Keratinocyte (primary cell): Measurements from ENCODE around the gene LINC00237. TPM values are rescaled to one million over a fixed set of nuclear protein-coding genes. Genes with fewer than 3 reads are reported as not detected.

Source experiments
- DNase-seq: peaks from one replicate; pipeline ENCODE4 v3.0.0-alpha.2; 2011; ENCODE audit warnings: low read depth, missing footprints, low spot score
- FAIRE-seq: peaks from 2 replicates; lab custom pipeline; 2011; peaks lifted over from hg19 to GRCh38; lab: Jason Lieb, UNC
- H2AFZ ChIP-seq: 2 replicates; pipeline ENCODE4 v1.6.0; 2012; ENCODE audit warnings: low read length, control low read depth, inconsistent platforms; ENCODE audit not compliant: control insufficient read depth
- H3K27ac ChIP-seq: 2 replicates; pipeline ENCODE4 v1.5.1; 2011; ENCODE audit warnings: low read length; ENCODE audit not compliant: control insufficient read depth, insufficient read depth
- H3K27me3 ChIP-seq: 3 replicates; pipeline ENCODE4 v1.6.0; 2011; ENCODE audit warnings: low read length; ENCODE audit not compliant: control insufficient read depth, insufficient read depth; ENCODE audit errors: extremely low read depth
- H3K36me3 ChIP-seq, 2 experiments: 2 replicates in 1 of 2; 3 replicates in 1 of 2; pipeline ENCODE4 v1.5.1; 2011; ENCODE audit warnings: low read length in 2 of 2, mild to moderate bottlenecking in 1 of 2; ENCODE audit not compliant: control insufficient read depth in 2 of 2, insufficient read depth in 2 of 2; ENCODE audit errors: extremely low read depth in 1 of 2
- H3K4me1 ChIP-seq: 3 replicates; pipeline ENCODE4 v1.5.1; 2011; ENCODE audit warnings: low read length; ENCODE audit not compliant: control insufficient read depth, insufficient read depth; ENCODE audit errors: extremely low read depth
- H3K4me2 ChIP-seq: 3 replicates; pipeline ENCODE4 v1.6.0; 2011; ENCODE audit warnings: low read depth, low read length; ENCODE audit not compliant: control insufficient read depth, insufficient read depth; ENCODE audit errors: extremely low read depth
- H3K4me3 ChIP-seq, 3 experiments: fragments of 200-600 bp in 1 of 3; sonication (generic) in 1 of 3; 2 replicates in 2 of 3; 3 replicates in 1 of 3; pipeline ENCODE4 v1.5.1; 2011 to 2016; ENCODE audit warnings: low read length in 3 of 3, mild to moderate bottlenecking in 3 of 3, control low read depth in 2 of 3, inconsistent platforms in 1 of 3, low read depth in 1 of 3, mixed read lengths in 1 of 3, mixed run types in 1 of 3, moderate library complexity in 1 of 3; ENCODE audit not compliant: control insufficient read depth in 2 of 3, insufficient read depth in 2 of 3; ENCODE audit errors: extremely low read depth in 1 of 3
- H3K79me2 ChIP-seq: 2 replicates; pipeline ENCODE4 v1.6.0; 2012; ENCODE audit warnings: low read length; ENCODE audit not compliant: control insufficient read depth, insufficient read depth
- H3K9ac ChIP-seq: 3 replicates; pipeline ENCODE4 v1.6.0; 2011; ENCODE audit warnings: low read length; ENCODE audit not compliant: control insufficient read depth, insufficient read depth; ENCODE audit errors: extremely low read depth
- H3K9me1 ChIP-seq: 3 replicates; pipeline ENCODE4 v1.6.0; 2011; ENCODE audit warnings: low read length; ENCODE audit not compliant: control insufficient read depth, insufficient read depth; ENCODE audit errors: extremely low read depth
- H3K9me3 ChIP-seq: 2 replicates; pipeline ENCODE4 v1.5.1; 2012; ENCODE audit warnings: low read depth, low read length; ENCODE audit not compliant: control insufficient read depth
- H4K20me1 ChIP-seq: 3 replicates; pipeline ENCODE4 v1.6.0; 2011; ENCODE audit warnings: low read length; ENCODE audit not compliant: control insufficient read depth, insufficient read depth; ENCODE audit errors: extremely low read depth
- EZH2 ChIP-seq: IDR thresholded peaks from one replicate; pipeline ENCODE4 v1.6.1; 2012; ENCODE audit warnings: inconsistent platforms, mild to moderate bottlenecking, low read length, moderate library complexity
- dilution Hi-C: fragments of 300-500 bp; cut with MboI; formaldehyde crosslinking; loops from one replicate; pipeline ENCODE4 v1.7.0; 2020; ENCODE audit warnings: low sequenced_read_pairs; ENCODE audit not compliant: extremely low pct_ligation_motif_present
- polyA plus RNA-seq, 5 experiments: library from polyadenylated mRNA; depleted of rRNA in 3 of 5; stranded (reverse) in 3 of 5; stranded (forward) in 1 of 5; unstranded in 1 of 5; fragments of >200 nt; gene quantifications; 1 replicate in 1 of 5; 2 replicates in 3 of 5; 3 replicates in 1 of 5; pipeline versions ENCODE4 v1.2.1 to v1.2.3, GENCODE V29; 2011 to 2012; ENCODE audit warnings: missing spikeins in 2 of 5, low read depth in 1 of 5, low replicate concordance in 1 of 5
- TF ChIP-seq, protein P1 (sequence below), 3 experiments: IDR thresholded peaks in 1 of 3; conservative IDR thresholded peaks in 1 of 3; optimal IDR thresholded peaks in 1 of 3; 2 replicates in 2 of 3; 3 replicates in 1 of 3; pipeline versions ENCODE3 to v1.5.1; 2011; ENCODE audit warnings: low read length in 3 of 3, mild to moderate bottlenecking in 3 of 3, moderate library complexity in 2 of 3, control low read depth in 1 of 3, inconsistent platforms in 1 of 3; ENCODE audit not compliant: insufficient read depth in 2 of 3; ENCODE audit errors: extremely low read depth in 1 of 3

The LINC00237 gene
- polyA plus RNA-seq, 1 donor (not counting 4 experiments of a cell fraction or from before 2014, with no cell fraction given): not detected

- Histone ChIP-seq H3K4me1 (no peaks in the 10 kb centered on the region), H2AFZ (no peak overlapping the region), H3K4me2 (no peak overlapping the region), H3K9ac (no peak overlapping the region), H3K36me3 (no peaks in the 10 kb centered on the region), H4K20me1 (no peaks in the 10 kb centered on the region), H3K27ac (no peak overlapping the region), H3K27me3 (no peaks in the 10 kb centered on the region), H3K4me3 (no peak overlapping the region), H3K9me3 (no peaks in the 10 kb centered on the region), H3K9me1 (no peaks in the 10 kb centered on the region), H3K79me2 (no peaks in the 10 kb centered on the region)
- TF ChIP-seq, protein P1, sequence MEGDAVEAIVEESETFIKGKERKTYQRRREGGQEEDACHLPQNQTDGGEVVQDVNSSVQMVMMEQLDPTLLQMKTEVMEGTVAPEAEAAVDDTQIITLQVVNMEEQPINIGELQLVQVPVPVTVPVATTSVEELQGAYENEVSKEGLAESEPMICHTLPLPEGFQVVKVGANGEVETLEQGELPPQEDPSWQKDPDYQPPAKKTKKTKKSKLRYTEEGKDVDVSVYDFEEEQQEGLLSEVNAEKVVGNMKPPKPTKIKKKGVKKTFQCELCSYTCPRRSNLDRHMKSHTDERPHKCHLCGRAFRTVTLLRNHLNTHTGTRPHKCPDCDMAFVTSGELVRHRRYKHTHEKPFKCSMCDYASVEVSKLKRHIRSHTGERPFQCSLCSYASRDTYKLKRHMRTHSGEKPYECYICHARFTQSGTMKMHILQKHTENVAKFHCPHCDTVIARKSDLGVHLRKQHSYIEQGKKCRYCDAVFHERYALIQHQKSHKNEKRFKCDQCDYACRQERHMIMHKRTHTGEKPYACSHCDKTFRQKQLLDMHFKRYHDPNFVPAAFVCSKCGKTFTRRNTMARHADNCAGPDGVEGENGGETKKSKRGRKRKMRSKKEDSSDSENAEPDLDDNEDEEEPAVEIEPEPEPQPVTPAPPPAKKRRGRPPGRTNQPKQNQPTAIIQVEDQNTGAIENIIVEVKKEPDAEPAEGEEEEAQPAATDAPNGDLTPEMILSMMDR (optimal IDR thresholded peaks at IDR 0.05 in 1 of 3, IDR thresholded peaks at IDR 0.05 in 1 of 3, conservative IDR thresholded peaks at IDR 0.05 in 1 of 3; ENCODE audit: extremely low read depth in 1 of 3, insufficient read depth in 2 of 3, low read length in 3 of 3): no peak
- TF ChIP-seq EZH2: no peak
- DNase-seq (no peak), FAIRE-seq (no peak)
- dilution Hi-C loops: no loop called here
These were observed 30.1 kb downstream of the LINC00237 start for GRCh38 chr20:21076073-21076472.

DNA sequence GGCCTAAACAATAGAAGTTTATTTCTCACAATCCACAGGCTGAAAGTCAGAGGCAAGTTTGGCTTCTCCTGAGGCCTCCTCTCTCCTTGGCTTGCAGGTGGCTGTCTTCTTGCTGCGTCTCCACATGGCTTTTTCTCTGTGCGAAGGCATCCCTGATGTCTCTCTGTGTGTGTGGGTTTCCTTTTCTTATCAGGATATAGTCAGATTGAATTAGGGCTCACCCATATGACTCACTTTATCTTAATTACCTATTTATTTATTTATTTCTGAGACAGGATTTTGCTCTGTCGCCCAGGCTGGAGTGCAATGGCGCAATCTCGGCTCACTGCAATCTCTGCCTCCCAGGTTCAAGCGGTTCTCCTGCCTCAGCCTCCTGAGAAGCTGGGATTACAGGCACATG, 30.7 kb downstream of the LINC00237 start:
- Histone ChIP-seq H3K4me3 (no peak overlapping the region), H3K79me2 (no peaks in the 10 kb centered on the region), H4K20me1 (no peaks in the 10 kb centered on the region), H3K4me2 (no peak overlapping the region), H3K27me3 (no peaks in the 10 kb centered on the region), H3K27ac (no peak overlapping the region), H3K9me3 (no peaks in the 10 kb centered on the region), H3K36me3 (no peaks in the 10 kb centered on the region), H2AFZ (no peak overlapping the region), H3K9me1 (no peaks in the 10 kb centered on the region), H3K9ac (no peak overlapping the region), H3K4me1 (no peaks in the 10 kb centered on the region)
- FAIRE-seq (no peak), DNase-seq (no peak)
- dilution Hi-C loops: no loop called here
- TF ChIP-seq, protein P1 (optimal IDR thresholded peaks at IDR 0.05 in 1 of 3, IDR thresholded peaks at IDR 0.05 in 1 of 3, conservative IDR thresholded peaks at IDR 0.05 in 1 of 3; ENCODE audit: extremely low read depth in 1 of 3, insufficient read depth in 2 of 3, low read length in 3 of 3): no peak
- TF ChIP-seq EZH2: no peak
